Uterus (tissue), 2 donors: ENCODE results near the gene MSRB2.

Experiments
- POLR2A ChIP-seq, 2 donors: fragments of 450-650 bp; IDR thresholded peaks; one replicate each; pipeline ENCODE4 v1.6.1; 2016; ENCODE audit warnings: antibody characterized with exemption in 2 of 2, mild to moderate bottlenecking in 1 of 2, moderate library complexity in 1 of 2
- TF ChIP-seq, protein P1 (sequence below), 4 experiments: fragments of 200-600 bp in 2 of 4; fragments of 450-650 bp in 2 of 4; sonication (generic) in 2 of 4; IDR thresholded peaks; one replicate each; pipeline ENCODE4 v1.5.1; 2016 to 2019; ENCODE audit warnings: antibody characterized with exemption in 4 of 4, mild to moderate bottlenecking in 2 of 4, moderate library complexity in 1 of 4

DNA sequence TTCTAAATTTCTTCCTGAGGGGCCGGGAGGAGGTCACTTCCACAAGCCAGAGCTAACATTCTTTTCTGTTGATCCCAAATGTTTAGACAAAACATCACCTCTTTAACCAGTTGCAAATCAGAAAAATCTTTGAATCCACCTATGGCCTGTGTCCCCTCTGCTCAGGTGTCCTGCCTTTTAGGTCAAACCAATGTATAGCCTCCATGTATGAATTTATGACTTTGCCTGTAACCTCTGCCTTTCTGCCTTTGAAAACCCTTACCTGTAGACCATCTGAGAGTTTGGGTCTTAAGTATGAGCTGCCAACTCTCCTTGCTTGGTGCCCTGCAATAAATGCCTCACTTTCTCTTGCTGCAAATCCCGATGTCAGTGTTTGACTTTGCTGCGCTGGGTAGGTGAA is 44.1 kb upstream of the MSRB2 start:
- TF ChIP-seq, protein P1, sequence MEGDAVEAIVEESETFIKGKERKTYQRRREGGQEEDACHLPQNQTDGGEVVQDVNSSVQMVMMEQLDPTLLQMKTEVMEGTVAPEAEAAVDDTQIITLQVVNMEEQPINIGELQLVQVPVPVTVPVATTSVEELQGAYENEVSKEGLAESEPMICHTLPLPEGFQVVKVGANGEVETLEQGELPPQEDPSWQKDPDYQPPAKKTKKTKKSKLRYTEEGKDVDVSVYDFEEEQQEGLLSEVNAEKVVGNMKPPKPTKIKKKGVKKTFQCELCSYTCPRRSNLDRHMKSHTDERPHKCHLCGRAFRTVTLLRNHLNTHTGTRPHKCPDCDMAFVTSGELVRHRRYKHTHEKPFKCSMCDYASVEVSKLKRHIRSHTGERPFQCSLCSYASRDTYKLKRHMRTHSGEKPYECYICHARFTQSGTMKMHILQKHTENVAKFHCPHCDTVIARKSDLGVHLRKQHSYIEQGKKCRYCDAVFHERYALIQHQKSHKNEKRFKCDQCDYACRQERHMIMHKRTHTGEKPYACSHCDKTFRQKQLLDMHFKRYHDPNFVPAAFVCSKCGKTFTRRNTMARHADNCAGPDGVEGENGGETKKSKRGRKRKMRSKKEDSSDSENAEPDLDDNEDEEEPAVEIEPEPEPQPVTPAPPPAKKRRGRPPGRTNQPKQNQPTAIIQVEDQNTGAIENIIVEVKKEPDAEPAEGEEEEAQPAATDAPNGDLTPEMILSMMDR (IDR thresholded peaks at IDR 0.05), result no peak
- TF ChIP-seq POLR2A (IDR thresholded peaks at IDR 0.05), result no peak
